Measurements from ENCODE around the gene FOXC2.

DNA sequence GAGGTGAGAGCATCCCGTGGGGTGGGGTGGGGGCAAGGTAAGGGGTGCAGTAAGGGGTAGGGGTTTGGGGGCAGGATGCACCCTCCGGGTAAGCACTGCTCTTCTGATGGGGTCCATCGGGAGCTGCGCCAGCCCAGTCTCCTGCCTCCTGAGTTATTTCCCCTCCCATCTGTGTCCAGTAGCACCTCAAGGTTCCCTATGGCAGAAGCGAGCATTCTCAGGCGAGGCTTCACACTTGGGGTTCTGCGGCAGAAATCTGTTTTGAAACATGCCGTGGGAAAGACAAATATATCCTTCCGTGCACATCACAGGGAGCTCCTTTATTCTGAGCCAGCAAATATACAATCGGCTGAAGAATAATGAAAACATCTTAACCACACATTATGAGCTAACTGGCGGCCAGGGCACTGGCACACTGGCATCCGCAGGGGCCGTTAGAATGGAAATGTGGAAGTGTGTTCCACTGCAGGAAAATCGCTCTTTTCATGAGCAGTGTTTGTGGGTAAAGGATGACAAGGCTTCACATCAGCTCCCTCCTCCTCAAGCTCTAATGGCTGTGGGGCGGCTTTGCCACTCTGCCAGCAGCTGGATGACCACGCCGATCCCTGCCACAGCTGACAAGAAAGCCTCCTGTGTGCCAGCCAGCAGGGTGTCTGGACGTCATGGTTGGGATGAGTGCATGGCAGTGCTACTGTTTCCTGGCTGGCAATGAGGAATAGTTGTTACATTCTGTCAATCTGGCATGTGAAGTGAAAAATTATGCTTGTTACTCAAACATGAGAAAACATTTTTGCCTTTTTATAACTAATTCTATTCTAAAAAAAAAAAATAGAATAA is 31.6 kb upstream of the FOXC2 start:
- TF ChIP-seq, protein P1, sequence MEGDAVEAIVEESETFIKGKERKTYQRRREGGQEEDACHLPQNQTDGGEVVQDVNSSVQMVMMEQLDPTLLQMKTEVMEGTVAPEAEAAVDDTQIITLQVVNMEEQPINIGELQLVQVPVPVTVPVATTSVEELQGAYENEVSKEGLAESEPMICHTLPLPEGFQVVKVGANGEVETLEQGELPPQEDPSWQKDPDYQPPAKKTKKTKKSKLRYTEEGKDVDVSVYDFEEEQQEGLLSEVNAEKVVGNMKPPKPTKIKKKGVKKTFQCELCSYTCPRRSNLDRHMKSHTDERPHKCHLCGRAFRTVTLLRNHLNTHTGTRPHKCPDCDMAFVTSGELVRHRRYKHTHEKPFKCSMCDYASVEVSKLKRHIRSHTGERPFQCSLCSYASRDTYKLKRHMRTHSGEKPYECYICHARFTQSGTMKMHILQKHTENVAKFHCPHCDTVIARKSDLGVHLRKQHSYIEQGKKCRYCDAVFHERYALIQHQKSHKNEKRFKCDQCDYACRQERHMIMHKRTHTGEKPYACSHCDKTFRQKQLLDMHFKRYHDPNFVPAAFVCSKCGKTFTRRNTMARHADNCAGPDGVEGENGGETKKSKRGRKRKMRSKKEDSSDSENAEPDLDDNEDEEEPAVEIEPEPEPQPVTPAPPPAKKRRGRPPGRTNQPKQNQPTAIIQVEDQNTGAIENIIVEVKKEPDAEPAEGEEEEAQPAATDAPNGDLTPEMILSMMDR (conservative IDR thresholded peaks at IDR 0.05 in 1 of 2, IDR thresholded peaks at IDR 0.05 in 1 of 2; ENCODE audit: low read depth in 1 of 2, low read length in 2 of 2) = no peak
- no peak for TF ChIP-seq EZH2 (IDR thresholded peaks at IDR 0.05; ENCODE audit: low read length, missing control alignments)
